ENCODE data around the gene AP1S1. TPM values are rescaled to one million over a fixed set of nuclear protein-coding genes. Genes with fewer than 3 reads are reported as not detected.

AP1S1 gene
- total RNA-seq, 1 donor: 101 TPM

- peak overlapping the region; percentile 79 for H3K27ac ChIP-seq (ENCODE audit: low read depth, low read length)
- peaks cover 47% of the 10 kb centered on the region for H3K36me3 ChIP-seq (ENCODE audit: insufficient read depth, low read length)
- peaks cover 31% of the 10 kb centered on the region for H4K20me1 ChIP-seq (ENCODE audit: insufficient read depth, low read length)
- DNase-seq (ENCODE audit: insufficient read length, low spot score, missing footprints): peak; percentile 62
- peak overlapping the region; percentile 18 for H3K4me2 ChIP-seq (ENCODE audit: insufficient read depth, low read length)
- H3K27me3 ChIP-seq (ENCODE audit: insufficient read depth, low read length): no peaks in the 10 kb centered on the region
- H3K9me3 ChIP-seq (ENCODE audit: low read depth, low read length): no peaks in the 10 kb centered on the region
- H2AFZ ChIP-seq (ENCODE audit: low read length): no peak overlapping the region
- H3K79me2 ChIP-seq (ENCODE audit: insufficient read depth, low read length): no peaks in the 10 kb centered on the region
- TF ChIP-seq CTCF (IDR thresholded peaks at IDR 0.05; ENCODE audit: extremely low read depth, low read depth, low read length): no peak
- peak overlapping the region; percentile 27 for H3K4me3 ChIP-seq (ENCODE audit: insufficient read depth, low read length)
- peaks cover 43% of the 10 kb centered on the region for H3K4me1 ChIP-seq (ENCODE audit: insufficient read depth, low read length)
These were observed 16.5 kb upstream of the AP1S1 start for GRCh38 chr7:101137651-101138212.

- peak; percentile 94 for DNase-seq (ENCODE audit: insufficient read length, low spot score, missing footprints)
- Histone ChIP-seq H3K9me3 (ENCODE audit: low read depth, low read length) (no peaks in the 10 kb centered on the region), H4K20me1 (ENCODE audit: insufficient read depth, low read length) (peaks cover 29% of the 10 kb centered on the region), H3K27me3 (ENCODE audit: insufficient read depth, low read length) (no peaks in the 10 kb centered on the region), H3K4me1 (ENCODE audit: insufficient read depth, low read length) (peaks cover 40% of the 10 kb centered on the region), H3K36me3 (ENCODE audit: insufficient read depth, low read length) (peaks cover 43% of the 10 kb centered on the region), H3K4me2 (ENCODE audit: insufficient read depth, low read length) (peak overlapping the region; percentile 18), H3K4me3 (ENCODE audit: insufficient read depth, low read length) (no peak overlapping the region), H2AFZ (ENCODE audit: low read length) (no peak overlapping the region), H3K27ac (ENCODE audit: low read depth, low read length) (peak overlapping the region; percentile 79), H3K79me2 (ENCODE audit: insufficient read depth, low read length) (no peaks in the 10 kb centered on the region)
- peak; percentile 45 for TF ChIP-seq CTCF (IDR thresholded peaks at IDR 0.05; ENCODE audit: extremely low read depth, low read depth, low read length)
These were observed 15.9 kb upstream of the AP1S1 start for GRCh38 chr7:101138213-101138870.

GRCh38 chr7:101140339-101140699 lies 14.0 kb upstream of the AP1S1 start:
- DNase-seq (ENCODE audit: insufficient read length, low spot score, missing footprints): no peak
- no peaks in the 10 kb centered on the region for H3K79me2 ChIP-seq (ENCODE audit: insufficient read depth, low read length)

More at GRCh38 chr7:101140339-101140699, 14.0 kb upstream of the AP1S1 start:
- Histone ChIP-seq H3K9me3 (ENCODE audit: low read depth, low read length) (no peaks in the 10 kb centered on the region), H3K36me3 (ENCODE audit: insufficient read depth, low read length) (peaks cover 26% of the 10 kb centered on the region), H3K27ac (ENCODE audit: low read depth, low read length) (peak overlapping the region; percentile 11), H3K4me1 (ENCODE audit: insufficient read depth, low read length) (peaks cover 26% of the 10 kb centered on the region), H2AFZ (ENCODE audit: low read length) (no peak overlapping the region), H4K20me1 (ENCODE audit: insufficient read depth, low read length) (peaks cover 14% of the 10 kb centered on the region), H3K27me3 (ENCODE audit: insufficient read depth, low read length) (no peaks in the 10 kb centered on the region), H3K4me3 (ENCODE audit: insufficient read depth, low read length) (no peak overlapping the region), H3K4me2 (ENCODE audit: insufficient read depth, low read length) (no peak overlapping the region)
- TF ChIP-seq CTCF (IDR thresholded peaks at IDR 0.05; ENCODE audit: extremely low read depth, low read depth, low read length): no peak

Data from osteoblast (primary cell).